Measurements from ENCODE around the gene SMYD3. TPM values are rescaled to one million over a fixed set of nuclear protein-coding genes. Genes with fewer than 3 reads are reported as not detected.
A peak's percentile ranks its signal among the peaks of the same experiment; 100 is the strongest.

SMYD3 gene
- total and polyA plus RNA-seq, 2 of the 13 experiments (the other 11 are each of a cell fraction or from before 2014, with no cell fraction given), result 27.7 to 35.8 TPM

DNA sequence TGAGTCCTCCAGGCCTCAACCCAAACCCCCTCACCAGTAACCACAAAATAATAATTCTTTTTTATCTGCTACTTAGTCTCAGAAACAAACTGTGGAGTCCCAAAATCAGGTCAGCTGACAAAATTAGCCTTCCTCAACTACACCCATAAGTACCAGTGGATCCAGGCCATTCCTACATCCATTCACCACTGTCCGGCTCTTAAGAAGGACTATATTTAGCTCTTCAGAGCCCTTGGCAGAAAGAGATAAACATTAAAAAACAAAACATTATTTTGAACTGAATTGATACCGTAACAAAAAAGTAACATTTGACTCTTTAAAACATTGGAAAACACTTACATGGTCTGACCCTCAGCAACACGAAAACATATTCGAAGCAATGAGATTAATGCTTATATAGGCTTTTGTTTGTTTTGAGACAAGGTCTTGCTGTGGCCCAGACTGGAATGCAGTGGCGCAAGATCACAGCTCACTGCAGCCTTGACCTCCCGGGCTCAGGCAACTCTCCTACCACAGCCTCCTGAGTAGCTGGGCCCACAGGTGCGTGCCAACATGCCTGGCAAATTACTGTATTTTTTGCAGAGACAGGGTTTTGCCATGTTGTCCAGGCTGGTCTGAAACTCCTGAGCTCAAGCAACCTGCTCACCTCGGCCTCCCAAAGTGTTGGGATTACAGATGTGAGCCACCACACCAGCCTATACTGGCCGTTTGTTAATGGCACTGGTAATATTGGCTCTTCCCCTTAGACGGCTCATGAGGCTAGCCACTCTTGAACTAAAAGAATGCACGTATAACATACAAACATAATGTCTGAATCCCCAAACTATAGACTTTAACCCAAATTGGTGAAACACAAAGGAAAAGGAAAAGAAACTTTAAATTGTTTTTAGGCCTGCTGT, 330.7 kb downstream of the SMYD3 start (continued):
- TF ChIP-seq, protein P1, sequence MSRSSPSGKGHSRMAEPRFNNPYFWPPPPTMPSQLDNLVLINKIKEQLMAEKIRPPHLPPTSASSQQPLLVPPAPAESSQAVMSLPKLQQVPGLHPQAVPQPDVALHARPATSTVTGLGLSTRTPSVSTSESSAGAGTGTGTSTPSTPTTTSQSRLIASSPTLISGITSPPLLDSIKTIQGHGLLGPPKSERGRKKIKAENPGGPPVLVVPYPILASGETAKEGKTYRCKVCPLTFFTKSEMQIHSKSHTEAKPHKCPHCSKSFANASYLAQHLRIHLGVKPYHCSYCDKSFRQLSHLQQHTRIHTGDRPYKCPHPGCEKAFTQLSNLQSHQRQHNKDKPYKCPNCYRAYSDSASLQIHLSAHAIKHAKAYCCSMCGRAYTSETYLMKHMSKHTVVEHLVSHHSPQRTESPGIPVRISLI (CRISPR knock-in tag; IDR thresholded peaks at IDR 0.05; ENCODE audit: borderline replicate concordance), result peak; percentile 65; the same call in 1 of the 2 replicates
- 0 out of 2 replicates have a peak, but pooled peaks have one; percentile 73 for TF ChIP-seq ERF (CRISPR knock-in tag; IDR thresholded peaks at IDR 0.05)
- TF ChIP-seq SP2 (CRISPR knock-in tag; IDR thresholded peaks at IDR 0.05), result no peak
- TF ChIP-seq ZNF205 (CRISPR knock-in tag; IDR thresholded peaks at IDR 0.05), result peak; percentile 87; the same call in 1 of the 2 replicates
- no peak for TF ChIP-seq ZNF235 (CRISPR knock-in tag; IDR thresholded peaks at IDR 0.05; ENCODE audit: borderline replicate concordance)
- TF ChIP-seq FOXA3 (CRISPR knock-in tag; IDR thresholded peaks at IDR 0.05), result peak; percentile 86
- peak; percentile 66; the same call in 1 of the 2 replicates for TF ChIP-seq KMT2A (CRISPR knock-in tag; IDR thresholded peaks at IDR 0.05)
- TF ChIP-seq SALL1 (CRISPR knock-in tag; IDR thresholded peaks at IDR 0.05), result peak; percentile 100
- peak; percentile 97 for TF ChIP-seq GZF1 (CRISPR knock-in tag; IDR thresholded peaks at IDR 0.05)
- peak; percentile 89 to 95 for TF ChIP-seq NR2F1 (CRISPR knock-in tag; IDR thresholded peaks at IDR 0.05)
- TF ChIP-seq KDM4B (CRISPR knock-in tag; IDR thresholded peaks at IDR 0.05), result peak; percentile 52; the same call in 1 of the 2 replicates
- peak; percentile 70; the same call in 1 of the 2 replicates for TF ChIP-seq PPARG (CRISPR knock-in tag; conservative IDR thresholded peaks at IDR 0.05)
- TF ChIP-seq ISL2 (CRISPR knock-in tag; IDR thresholded peaks at IDR 0.05), result peak; percentile 84; the same call in 1 of the 2 replicates
- TF ChIP-seq TCF7L2 (IDR thresholded peaks at IDR 0.05; ENCODE audit: low read depth, low read length), result no peak
- TF ChIP-seq FOXP1 (IDR thresholded peaks at IDR 0.05), result no peak
- TF ChIP-seq FOXP1 (CRISPR knock-in tag; IDR thresholded peaks at IDR 0.05), result peak; percentile 78
- TF ChIP-seq KDM1A (CRISPR knock-in tag; IDR thresholded peaks at IDR 0.05), result peak; percentile 79
- TF ChIP-seq ZBTB20 (CRISPR knock-in tag; IDR thresholded peaks at IDR 0.05; ENCODE audit: borderline replicate concordance, low read depth), result peak; percentile 88; the same call in 1 of the 2 replicates
- peak; percentile 75 to 88 for TF ChIP-seq EP300 (IDR thresholded peaks at IDR 0.05; ENCODE audit: low read depth in 2 of 2, low read length in 2 of 2)
- peak; percentile 88; the same call in 1 of the 2 replicates for TF ChIP-seq EP300 (CRISPR knock-in tag; IDR thresholded peaks at IDR 0.05; ENCODE audit: borderline replicate concordance)
